ENCODE results near the gene SLC17A9. TPM values are rescaled to one million over a fixed set of nuclear protein-coding genes. Genes with fewer than 3 reads are reported as not detected.

Gene SLC17A9
- total RNA-seq, 1 experiment from 2014 or later: 37.6 TPM

DNA sequence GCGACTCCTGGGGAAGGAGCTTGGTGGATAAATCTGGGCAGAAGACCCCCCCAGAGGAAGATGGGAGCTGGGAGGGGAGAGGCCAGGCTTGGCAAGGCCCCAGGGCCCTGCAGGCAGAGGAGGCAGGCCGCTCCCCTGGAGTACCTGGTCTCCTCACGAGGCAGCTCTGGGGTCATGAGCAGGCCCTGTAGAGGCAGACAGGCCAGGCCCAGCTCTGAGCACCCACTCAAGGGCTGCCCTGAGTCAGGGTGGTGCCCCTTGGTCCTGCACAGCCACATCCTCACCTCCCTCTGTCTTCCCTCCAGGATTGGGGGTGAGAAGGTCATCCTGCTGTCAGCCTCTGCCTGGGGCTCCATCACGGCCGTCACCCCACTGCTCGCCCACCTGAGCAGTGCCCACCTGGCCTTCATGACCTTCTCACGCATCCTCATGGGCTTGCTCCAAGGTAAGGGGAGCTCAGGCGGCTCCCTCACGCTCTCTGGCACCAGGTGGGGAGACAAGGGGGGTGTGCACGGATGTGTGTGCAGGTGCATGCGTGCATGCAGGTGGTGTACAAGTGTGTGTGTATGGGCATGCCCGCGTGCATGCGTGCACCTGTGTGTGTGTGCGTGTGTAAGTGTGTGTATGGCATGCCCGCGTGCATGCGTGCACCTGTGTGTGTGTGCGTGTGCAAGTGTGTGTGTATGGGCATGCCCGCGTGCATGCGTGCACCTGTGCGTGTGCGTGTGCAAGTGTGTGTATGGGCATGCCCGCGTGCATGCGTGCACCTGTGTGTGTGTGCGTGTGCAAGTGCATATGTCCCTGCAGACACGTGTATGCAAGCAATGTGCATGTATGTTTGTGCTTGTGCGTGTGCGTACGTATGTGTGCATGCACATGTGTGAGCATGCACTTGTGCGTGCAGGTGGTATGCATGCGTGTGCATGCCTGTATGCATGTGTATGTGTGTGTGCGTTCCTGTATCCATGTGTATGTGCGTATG, 4.9 kb downstream of the SLC17A9 start:
- H4K20me1 ChIP-seq (ENCODE audit: insufficient read depth): no peaks in the 10 kb centered on the region
- no peak for ATAC-seq
- no peaks in the 10 kb centered on the region for H3K9me3 ChIP-seq (ENCODE audit: control insufficient read depth in 1 of 2, insufficient read depth in 1 of 2, low read depth in 1 of 2, low read length in 2 of 2)
- H3K9ac ChIP-seq (ENCODE audit: low read length): no peak overlapping the region
- TF ChIP-seq RAD21 (IDR thresholded peaks at IDR 0.05; ENCODE audit: low read depth) (no peak), ZFX (IDR thresholded peaks at IDR 0.05) (no peak), EGR1 (IDR thresholded peaks at IDR 0.05; ENCODE audit: low read depth) (no peak), CEBPB (IDR thresholded peaks at IDR 0.05; ENCODE audit: low read depth) (no peak), POLR2AphosphoS5 (IDR thresholded peaks at IDR 0.05; ENCODE audit: low read depth, low read length) (no peak), FOSL1 (IDR thresholded peaks at IDR 0.05; ENCODE audit: low read depth) (no peak), POLR2A (IDR thresholded peaks at IDR 0.05; ENCODE audit: borderline replicate concordance, extremely low read depth, insufficient read depth, insufficient read length) (no peak), EZH2phosphoT487 (IDR thresholded peaks at IDR 0.05; ENCODE audit: borderline replicate concordance) (no peak), ZNF274 (IDR thresholded peaks at IDR 0.05; ENCODE audit: low read depth, low read length) (no peak)
- H3K4me3 ChIP-seq (replicated peaks in 1 of 2; ENCODE audit: low read depth in 1 of 2, low read length in 2 of 2): no peak overlapping the region
- no peak overlapping the region for H2AFZ ChIP-seq (ENCODE audit: low read depth, low read length, poor library complexity, severe bottlenecking)
- H3K36me3 ChIP-seq (ENCODE audit: control insufficient read depth in 1 of 2, insufficient read depth in 2 of 2, low read length in 2 of 2): no peaks in the 10 kb centered on the region
- ChIA-PET CTCF (no interaction called here), POLR2A (no interaction called here), RAD21 (ENCODE audit: low non-redundant PET in 1 of 2, low total read pairs in 2 of 2, uncharacterized antibody in 2 of 2, unreplicated experiment in 2 of 2) (no interaction called here)
- no peak overlapping the region for H3K4me2 ChIP-seq (ENCODE audit: low read length)
- intact Hi-C loops (cut with micrococcal nuclease): no loop called here
- H3K4me1 ChIP-seq (ENCODE audit: control insufficient read depth in 1 of 2, insufficient read depth in 2 of 2, low read length in 2 of 2): peaks cover 0 to 12% of the 10 kb centered on the region in 2 experiments; a peak in 3 of 4 replicates
- DNase-seq (ENCODE audit: low read depth, low spot score): no peak
- H3K79me2 ChIP-seq (ENCODE audit: insufficient read depth, low read length): peaks cover 32% of the 10 kb centered on the region
- H3K9me2 ChIP-seq (ENCODE audit: insufficient read depth): no peaks in the 10 kb centered on the region
- no TSS peak for BruUV-seq (replicated peaks)
- H3K27me3 ChIP-seq (ENCODE audit: insufficient read depth, low read length): no peaks in the 10 kb centered on the region
- no peak overlapping the region for H3K27ac ChIP-seq (ENCODE audit: low read depth, low read length)
